Progenitor cell of endocrine pancreas (in vitro differentiated cells): ENCODE results near the gene RALGAPA2. TPM values are rescaled to one million over a fixed set of nuclear protein-coding genes. Genes with fewer than 3 reads are reported as not detected.

ENCODE experiments used
- DNase-seq: peaks from one replicate; pipeline ENCODE4 v3.0.0; 2021; ENCODE audit warnings: low spot score; ENCODE audit not compliant: unreplicated experiment
- H3K27ac Mint-ChIP-seq: 2 replicates; pipeline ENCODE4 v1.8.0; 2021; ENCODE audit warnings: mild to moderate bottlenecking, moderate library complexity, mixed read lengths
- H3K27me3 Mint-ChIP-seq: 2 replicates; pipeline ENCODE4 v1.8.0; 2021; ENCODE audit warnings: mixed read lengths
- H3K36me3 Mint-ChIP-seq: 2 replicates; pipeline ENCODE4 v1.8.0; 2022; ENCODE audit warnings: mixed read lengths; ENCODE audit not compliant: insufficient read depth
- H3K4me1 Mint-ChIP-seq: 2 replicates; pipeline ENCODE4 v1.8.0; 2021; ENCODE audit warnings: low read depth, mixed read lengths
- H3K4me3 Mint-ChIP-seq: 2 replicates; pipeline ENCODE4 v1.8.0; 2021; ENCODE audit warnings: low read depth, mild to moderate bottlenecking, moderate library complexity, mixed read lengths
- H3K9me3 Mint-ChIP-seq: 2 replicates; pipeline ENCODE4 v1.8.0; 2021; ENCODE audit warnings: low read depth, mixed read lengths
- total RNA-seq: library from RNA; stranded (reverse); gene quantifications from 2 replicates; pipeline ENCODE4 v1.2.1, GENCODE V29; 2021
- TF ChIP-seq, protein P1 (sequence below): fragments of 200-600 bp; sonication (generic); IDR thresholded peaks from one replicate; pipeline ENCODE4 v1.5.0; 2021; ENCODE audit warnings: antibody characterized with exemption, mild to moderate bottlenecking; ENCODE audit not compliant: unreplicated experiment

The RALGAPA2 gene
- total RNA-seq, 1 donor from 2014 or later: 109 TPM

DNA sequence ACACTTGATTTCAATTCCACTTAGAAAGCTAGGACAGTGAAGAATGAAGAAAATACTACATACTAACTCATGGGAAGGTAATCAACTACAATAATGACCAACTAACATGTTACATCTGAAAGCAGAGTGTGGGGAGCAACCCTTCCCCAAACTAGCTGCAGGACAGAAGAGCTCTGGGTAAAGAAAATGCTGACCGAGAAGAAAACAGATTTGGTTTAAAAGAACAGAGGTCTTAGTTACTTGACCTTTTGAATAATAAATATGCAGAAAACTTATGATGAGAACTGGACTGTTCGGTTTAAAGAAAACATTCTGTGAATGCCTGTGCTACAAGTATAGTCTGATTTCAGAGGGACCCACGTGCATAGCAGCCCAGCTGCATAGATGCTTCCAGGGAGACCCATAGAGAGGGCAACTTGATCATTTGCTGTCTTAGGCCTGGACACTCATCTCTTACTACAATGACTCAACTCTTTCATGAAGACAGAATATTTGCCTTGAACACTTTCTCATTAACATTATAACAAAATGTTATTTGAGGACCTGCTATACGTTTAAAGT, 53.5 kb downstream of the RALGAPA2 start:
- DNase-seq: no peak
- peaks cover 8% of the 10 kb centered on the region for H3K36me3 Mint-ChIP-seq
- H3K4me3 Mint-ChIP-seq: no peak overlapping the region
- TF ChIP-seq, protein P1, sequence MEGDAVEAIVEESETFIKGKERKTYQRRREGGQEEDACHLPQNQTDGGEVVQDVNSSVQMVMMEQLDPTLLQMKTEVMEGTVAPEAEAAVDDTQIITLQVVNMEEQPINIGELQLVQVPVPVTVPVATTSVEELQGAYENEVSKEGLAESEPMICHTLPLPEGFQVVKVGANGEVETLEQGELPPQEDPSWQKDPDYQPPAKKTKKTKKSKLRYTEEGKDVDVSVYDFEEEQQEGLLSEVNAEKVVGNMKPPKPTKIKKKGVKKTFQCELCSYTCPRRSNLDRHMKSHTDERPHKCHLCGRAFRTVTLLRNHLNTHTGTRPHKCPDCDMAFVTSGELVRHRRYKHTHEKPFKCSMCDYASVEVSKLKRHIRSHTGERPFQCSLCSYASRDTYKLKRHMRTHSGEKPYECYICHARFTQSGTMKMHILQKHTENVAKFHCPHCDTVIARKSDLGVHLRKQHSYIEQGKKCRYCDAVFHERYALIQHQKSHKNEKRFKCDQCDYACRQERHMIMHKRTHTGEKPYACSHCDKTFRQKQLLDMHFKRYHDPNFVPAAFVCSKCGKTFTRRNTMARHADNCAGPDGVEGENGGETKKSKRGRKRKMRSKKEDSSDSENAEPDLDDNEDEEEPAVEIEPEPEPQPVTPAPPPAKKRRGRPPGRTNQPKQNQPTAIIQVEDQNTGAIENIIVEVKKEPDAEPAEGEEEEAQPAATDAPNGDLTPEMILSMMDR: no peak
- H3K27me3 Mint-ChIP-seq: no peaks in the 10 kb centered on the region
- H3K27ac Mint-ChIP-seq: no peak overlapping the region
- H3K9me3 Mint-ChIP-seq: no peaks in the 10 kb centered on the region
- H3K4me1 Mint-ChIP-seq: no peaks in the 10 kb centered on the region

DNA sequence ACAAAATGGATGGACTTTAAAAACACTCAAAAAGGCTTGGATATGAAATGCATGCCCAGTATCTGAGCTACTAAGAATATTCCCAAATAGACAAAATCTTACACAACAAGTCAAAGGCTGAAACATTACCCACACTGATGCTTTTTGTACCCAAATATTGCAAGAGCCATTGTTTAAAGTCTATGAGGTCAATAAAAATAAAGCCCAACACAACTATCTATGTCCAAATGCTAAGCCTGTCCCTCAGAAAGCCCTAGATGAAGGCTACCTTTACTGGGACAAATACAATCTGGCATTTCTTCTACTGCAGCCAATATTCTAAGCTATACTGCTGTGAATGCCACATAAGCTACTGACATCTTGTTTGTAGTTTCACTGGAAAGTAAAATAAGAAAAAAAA, 54.3 kb downstream of the RALGAPA2 start:
- peaks cover 8% of the 10 kb centered on the region for H3K36me3 Mint-ChIP-seq
- no peaks in the 10 kb centered on the region for H3K27me3 Mint-ChIP-seq
- DNase-seq: no peak
- no peak overlapping the region for H3K27ac Mint-ChIP-seq
- H3K9me3 Mint-ChIP-seq: no peaks in the 10 kb centered on the region
- H3K4me1 Mint-ChIP-seq: no peaks in the 10 kb centered on the region
- H3K4me3 Mint-ChIP-seq: no peak overlapping the region
- TF ChIP-seq, protein P1: no peak

DNA sequence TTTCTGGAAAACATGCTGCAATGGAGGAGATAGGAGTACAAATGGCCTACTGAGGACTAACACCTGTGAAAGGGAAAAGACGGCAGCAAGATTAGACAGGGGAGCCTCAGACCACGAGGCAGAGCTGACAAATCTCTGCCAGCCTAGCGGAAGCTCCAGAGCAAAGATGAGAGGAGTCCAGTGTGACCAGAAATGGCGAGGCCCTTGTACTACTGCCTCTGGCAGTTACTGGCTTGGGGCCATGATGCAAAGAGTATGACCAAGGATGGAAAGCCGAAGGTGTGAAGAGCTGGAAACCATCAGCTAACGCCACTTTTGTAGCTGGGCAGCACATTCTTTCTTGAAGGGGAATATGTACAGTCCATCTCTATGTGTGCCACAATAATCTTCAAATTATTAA, 55.4 kb downstream of the RALGAPA2 start:
- H3K9me3 Mint-ChIP-seq: no peaks in the 10 kb centered on the region
- H3K36me3 Mint-ChIP-seq: peaks cover 8% of the 10 kb centered on the region
- TF ChIP-seq, protein P1: no peak
- peak overlapping the region; percentile 31 for H3K27ac Mint-ChIP-seq
- H3K4me1 Mint-ChIP-seq: peaks cover 5% of the 10 kb centered on the region
- no peak for DNase-seq
- no peak overlapping the region for H3K4me3 Mint-ChIP-seq
- no peaks in the 10 kb centered on the region for H3K27me3 Mint-ChIP-seq

DNA sequence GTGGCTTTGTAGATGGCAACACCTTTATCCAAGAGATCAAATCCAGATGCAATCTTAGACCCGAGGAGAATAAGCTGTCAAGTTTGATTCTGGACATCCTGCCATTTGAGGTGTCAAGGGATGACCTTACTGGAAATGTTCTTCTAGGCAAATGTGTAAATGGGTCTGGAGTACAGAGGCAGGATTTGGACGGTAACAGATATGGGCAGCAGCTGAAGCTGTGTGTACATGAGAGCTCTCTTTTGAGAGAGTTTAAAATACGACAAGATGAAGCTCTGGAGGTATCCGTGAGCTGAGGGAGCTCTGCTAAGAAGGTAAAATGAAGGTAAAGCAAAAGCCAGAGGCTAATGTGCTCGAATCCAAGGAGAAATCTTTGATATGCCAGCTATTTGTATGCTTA, 56.6 kb downstream of the RALGAPA2 start:
- no peaks in the 10 kb centered on the region for H3K27me3 Mint-ChIP-seq
- no peak overlapping the region for H3K27ac Mint-ChIP-seq
- no peaks in the 10 kb centered on the region for H3K9me3 Mint-ChIP-seq
- H3K4me3 Mint-ChIP-seq: no peak overlapping the region
- peaks cover 8% of the 10 kb centered on the region for H3K36me3 Mint-ChIP-seq
- H3K4me1 Mint-ChIP-seq: peaks cover 5% of the 10 kb centered on the region
- TF ChIP-seq, protein P1: no peak
- no peak for DNase-seq

DNA sequence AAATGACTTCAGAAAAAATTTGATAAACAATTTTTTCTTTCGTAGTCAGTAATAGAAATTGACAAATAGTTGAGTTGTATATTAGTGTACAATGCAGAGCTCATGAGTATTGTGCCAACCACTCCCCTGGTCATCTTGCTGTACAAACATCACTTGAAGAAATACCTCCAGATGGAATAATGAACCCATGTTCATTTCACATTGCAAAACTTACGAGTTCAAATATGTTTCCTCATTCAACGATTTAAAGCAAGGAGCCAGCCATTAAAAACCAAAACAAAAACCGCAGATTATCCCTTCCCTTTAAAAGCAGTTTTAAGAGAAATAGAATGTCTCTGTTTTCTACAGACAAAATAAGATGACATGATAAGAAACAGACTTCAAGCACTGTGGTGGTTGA, 62.5 kb downstream of the RALGAPA2 start:
- TF ChIP-seq, protein P1: no peak
- no peak for DNase-seq
- H3K4me1 Mint-ChIP-seq: peaks cover 5% of the 10 kb centered on the region
- no peaks in the 10 kb centered on the region for H3K27me3 Mint-ChIP-seq
- no peak overlapping the region for H3K4me3 Mint-ChIP-seq
- no peak overlapping the region for H3K27ac Mint-ChIP-seq
- H3K9me3 Mint-ChIP-seq: peaks cover 4% of the 10 kb centered on the region
- peaks cover 7% of the 10 kb centered on the region for H3K36me3 Mint-ChIP-seq
